Measurements from ENCODE around the gene CNPY3. TPM values are rescaled to one million over a fixed set of nuclear protein-coding genes. Genes with fewer than 3 reads are reported as not detected.

The CNPY3 gene
- total RNA-seq, 1 experiment from 2014 or later: 56.0 TPM

GRCh38 chr6:42925248-42925857 lies 3.9 kb upstream of the CNPY3 start:
- H3K36me3 Mint-ChIP-seq (ENCODE audit: insufficient read depth in 1 of 3, low read depth in 3 of 3): peaks cover 0 to 4% (median 2%) of the 10 kb centered on the region in 3 experiments; a peak in 3 of 7 replicates
- Histone ChIP-seq H3K4me2 (ENCODE audit: insufficient read depth, insufficient read length, low read length) (no peak overlapping the region), H3K79me1 (ENCODE audit: insufficient read depth, low read depth, low read length, poor library complexity, severe bottlenecking) (no peaks in the 10 kb centered on the region), H3T11ph (ENCODE audit: low read length) (no peak overlapping the region), H3K18ac (ENCODE audit: insufficient read length, low read depth, low read length) (no peak overlapping the region), H4K5ac (ENCODE audit: insufficient read length, low read depth, low read length) (no peak overlapping the region), H2BK20ac (ENCODE audit: low read depth, low read length, poor library complexity, severe bottlenecking) (no peak overlapping the region), H4K20me1 (ENCODE audit: control insufficient read depth, insufficient read depth, insufficient read length) (no peaks in the 10 kb centered on the region), H3K56ac (ENCODE audit: insufficient read length, low read depth, low read length) (no peak overlapping the region), H4K8ac (replicated peaks; ENCODE audit: insufficient read length, low read depth, low read length) (no peak overlapping the region), H4K91ac (ENCODE audit: insufficient read length, low read depth, low read length) (no peak overlapping the region), H3K9me3 (ENCODE audit: control insufficient read depth, low read depth, low read length) (no peaks in the 10 kb centered on the region), H2BK12ac (ENCODE audit: insufficient read length, low read depth, low read length) (no peak overlapping the region), H3K14ac (ENCODE audit: insufficient read depth, low read length) (no peak overlapping the region; the same call in 1 of the 2 replicates), H2AFZ (ENCODE audit: low read length) (no peak overlapping the region), H3K27me3 (ENCODE audit: insufficient read depth, low read length) (no peaks in the 10 kb centered on the region), H3K4me1 (ENCODE audit: insufficient read depth, low read length) (no peaks in the 10 kb centered on the region), H3K27ac (ENCODE audit: insufficient read length, low read depth, low read length) (no peak overlapping the region), H2AK5ac (ENCODE audit: insufficient read length, low read length) (no peak overlapping the region), H3K9ac (ENCODE audit: extremely low read depth, insufficient read length, low read length) (no peak overlapping the region), H3K4ac (ENCODE audit: low read depth, low read length) (no peak overlapping the region), H2BK5ac (ENCODE audit: insufficient read length, low read length) (no peak overlapping the region), H3K79me2 (ENCODE audit: insufficient read depth, low read length) (no peaks in the 10 kb centered on the region), H2BK15ac (ENCODE audit: low read depth, low read length) (no peak overlapping the region), H3K23ac (ENCODE audit: insufficient read length, low read depth, low read length) (no peak overlapping the region), H2BK120ac (ENCODE audit: low read depth, low read length, poor library complexity, severe bottlenecking) (no peak overlapping the region), H3K23me2 (ENCODE audit: insufficient read length, low read depth, low read length, poor library complexity, severe bottlenecking) (peaks cover 14% of the 10 kb centered on the region)
- no peak for TF ChIP-seq CTCF (conservative IDR thresholded peaks at IDR 0.05)
- H3K27me3 Mint-ChIP-seq (ENCODE audit: low read depth): no peaks in the 10 kb centered on the region; the same call in 1 of the 2 replicates
- no peak overlapping the region; a peak in 2 of 7 replicates for H3K27ac Mint-ChIP-seq
- H3K9me3 Mint-ChIP-seq: no peaks in the 10 kb centered on the region
- no peak overlapping the region; a peak in 1 of 5 replicates for H3K4me3 Mint-ChIP-seq
- peak; percentile 73 for DNase-seq
- no CpG with 5 or more reads among the region's 23 CpGs for WGBS (ENCODE audit: extremely low coverage, insufficient read length, low lambda C conversion rate)
- H3K4me1 Mint-ChIP-seq: peaks cover 9 to 12% of the 10 kb centered on the region in 2 experiments

Data from H9 (cell line).